NCI-H345 treated with DMSO at 0.1 percent for 48 hours (cell line): Measurements from ENCODE around the gene PLPP6.
A peak's percentile ranks its signal among the peaks of the same experiment; 100 is the strongest.

Source experiments
- DNase-seq: peaks from one replicate; lab custom pipeline; 2025; ENCODE audit not compliant: unreplicated experiment; lab: John Stamatoyannopoulos, UW

PLPP6 gene

GRCh38 chr9:4661611-4662010 lies 483 bp upstream of the PLPP6 start:
- DNase-seq, result no peak

DNA sequence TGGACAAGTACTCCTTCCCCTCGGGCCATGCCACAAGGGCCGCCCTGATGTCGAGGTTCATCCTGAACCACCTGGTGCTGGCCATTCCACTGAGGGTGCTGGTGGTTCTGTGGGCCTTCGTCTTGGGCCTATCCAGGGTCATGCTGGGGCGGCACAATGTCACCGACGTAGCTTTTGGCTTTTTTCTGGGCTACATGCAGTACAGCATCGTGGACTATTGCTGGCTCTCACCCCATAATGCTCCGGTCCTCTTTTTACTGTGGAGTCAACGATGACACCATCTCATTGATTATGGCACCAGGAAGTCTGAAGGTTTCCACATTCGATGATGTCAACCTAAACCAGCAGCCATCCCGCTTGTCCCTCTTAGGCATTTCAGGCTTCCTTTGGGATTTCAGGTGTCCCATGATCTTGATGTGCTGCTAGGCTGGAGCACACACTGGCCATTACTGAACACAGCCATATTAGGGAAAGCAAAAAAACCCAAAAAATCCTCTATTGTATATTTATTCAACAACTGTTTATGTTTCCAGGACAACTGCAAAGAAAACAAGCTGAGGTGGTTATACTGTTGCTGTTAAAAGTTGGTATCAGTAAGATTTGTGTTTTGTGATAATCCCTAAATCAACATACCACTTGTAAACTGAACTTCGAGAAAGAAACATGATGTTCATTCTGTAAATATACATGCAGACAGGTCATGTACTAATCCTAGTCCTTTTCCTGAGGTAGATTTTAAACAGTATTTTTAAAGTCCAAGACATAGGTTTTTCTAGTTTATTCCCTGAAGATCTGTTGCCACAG lies 1.1 kb downstream of the PLPP6 start:
- DNase-seq, result no peak

DNA sequence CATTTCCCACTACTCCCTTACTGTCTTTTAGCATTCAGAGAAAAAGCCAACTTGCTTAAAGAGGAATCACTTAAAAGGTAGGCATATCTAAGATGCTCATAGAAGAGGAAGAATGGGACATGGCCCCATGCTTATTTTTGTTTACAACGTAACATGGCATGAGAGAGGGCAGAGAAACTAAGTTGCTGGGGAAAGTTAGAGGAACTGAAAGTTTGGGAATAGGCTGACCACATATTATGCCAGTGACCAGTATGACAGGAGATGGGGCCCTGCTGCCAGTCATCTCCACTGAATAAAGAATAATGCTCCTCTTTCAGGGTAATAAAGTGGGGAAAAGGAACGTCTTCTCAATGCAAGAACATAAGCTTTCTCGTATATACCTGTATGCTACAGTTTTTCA lies 1.9 kb downstream of the PLPP6 start:
- DNase-seq, result no peak

GRCh38 chr9:4665357-4665756 lies 3.3 kb downstream of the PLPP6 start:
- DNase-seq, result peak; percentile 19

- peak; percentile 36 for DNase-seq
These were observed 4.1 kb downstream of the PLPP6 start, which contains the start of gene SPATA6L for GRCh38 chr9:4666042-4666699. Gene SPATA6L, minus strand, starts transcription at chr9:4666480. Its CDS starts 230 bp downstream, at chr9:4666250.

- DNase-seq, result no peak
These were observed 5.6 kb downstream of the PLPP6 start for GRCh38 chr9:4667681-4668080.

DNA sequence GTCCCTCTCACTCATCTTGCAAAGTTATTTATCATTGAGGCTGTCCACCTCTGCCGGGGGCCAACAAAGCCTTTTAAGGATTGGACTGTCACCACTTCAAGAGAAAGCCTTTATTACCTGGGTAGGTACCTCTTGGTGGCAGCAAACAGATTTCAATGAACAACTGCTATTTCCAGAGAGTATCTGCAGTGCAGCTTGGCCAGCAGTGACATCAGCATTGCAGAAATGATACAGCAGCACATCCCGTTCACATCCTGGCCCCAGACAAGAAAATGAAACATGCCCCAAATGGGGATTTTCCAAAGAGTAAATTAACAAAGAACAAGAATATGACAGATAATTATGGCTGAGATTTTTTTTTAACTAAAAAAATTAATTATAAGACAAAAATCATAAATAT lies 6.5 kb downstream of the PLPP6 start:
- DNase-seq, result no peak

- DNase-seq, result no peak
These were observed 7.8 kb downstream of the PLPP6 start for GRCh38 chr9:4669890-4670289.

- DNase-seq, result no peak
These were observed 8.5 kb downstream of the PLPP6 start for GRCh38 chr9:4670591-4670990.

GRCh38 chr9:4671737-4672136 lies 9.6 kb downstream of the PLPP6 start:
- DNase-seq, result no peak

DNA sequence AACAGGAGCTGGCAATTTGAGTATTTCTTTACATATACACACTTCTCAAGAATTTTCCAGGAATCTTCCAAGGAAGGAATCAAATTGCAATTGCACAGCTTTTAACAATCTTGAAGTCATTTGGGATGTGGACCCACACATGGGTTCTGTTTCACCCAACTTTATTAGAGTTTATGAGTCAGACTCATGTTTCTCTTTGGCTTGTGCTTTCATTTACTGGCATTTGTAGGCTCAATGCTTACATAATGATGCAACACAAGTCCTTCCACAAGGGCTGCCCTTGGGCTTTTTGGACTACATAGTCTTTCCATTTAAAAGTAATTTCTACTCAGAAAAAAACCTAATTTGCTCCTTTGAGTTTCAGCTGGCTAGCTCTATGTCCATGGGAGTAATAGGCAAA lies 12.7 kb downstream of the PLPP6 start:
- no peak for DNase-seq

- DNase-seq, result no peak
These were observed 15.3 kb downstream of the PLPP6 start for GRCh38 chr9:4677392-4677791.

DNA sequence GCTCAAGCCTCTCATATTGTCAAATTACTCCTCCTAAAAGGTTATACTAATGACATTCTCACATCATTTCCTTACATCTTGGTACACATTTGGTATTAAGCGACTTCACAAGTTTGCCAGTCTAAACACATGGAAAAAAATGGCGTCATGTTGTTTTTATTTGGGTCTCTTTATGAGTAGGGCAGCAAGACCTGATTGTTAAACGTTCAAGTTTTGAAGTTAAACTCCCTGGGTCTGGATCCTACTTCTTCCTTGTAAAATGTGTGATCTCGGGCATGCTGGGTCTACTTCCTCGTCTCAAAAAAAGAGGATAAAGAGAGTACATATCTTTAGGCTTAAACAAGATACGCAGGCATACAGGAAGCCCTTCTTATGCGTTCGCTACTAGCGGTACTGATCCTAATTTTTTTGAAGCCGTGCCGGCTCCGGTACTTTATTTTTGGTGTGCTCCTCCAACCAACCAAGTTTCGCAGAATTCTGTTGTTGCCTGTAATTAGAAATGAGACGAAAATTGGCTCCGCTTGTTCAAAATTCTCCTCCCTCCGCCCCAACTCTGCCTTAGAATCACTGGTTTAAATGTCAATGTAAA lies 16.7 kb downstream of the PLPP6 start:
- no peak for DNase-seq

- peak; percentile 85 for DNase-seq
These were observed 17.4 kb downstream of the PLPP6 start, which contains the start of gene CDC37L1 for GRCh38 chr9:4679268-4680172. Gene CDC37L1, plus strand, starts transcription at chr9:4679569. Its CDS starts 199 bp downstream, at chr9:4679768.

GRCh38 chr9:4680173-4680525 lies 18.1 kb downstream of the PLPP6 start:
- DNase-seq, result no peak

- DNase-seq, result no peak
These were observed 18.7 kb downstream of the PLPP6 start for GRCh38 chr9:4680750-4681149.

DNA sequence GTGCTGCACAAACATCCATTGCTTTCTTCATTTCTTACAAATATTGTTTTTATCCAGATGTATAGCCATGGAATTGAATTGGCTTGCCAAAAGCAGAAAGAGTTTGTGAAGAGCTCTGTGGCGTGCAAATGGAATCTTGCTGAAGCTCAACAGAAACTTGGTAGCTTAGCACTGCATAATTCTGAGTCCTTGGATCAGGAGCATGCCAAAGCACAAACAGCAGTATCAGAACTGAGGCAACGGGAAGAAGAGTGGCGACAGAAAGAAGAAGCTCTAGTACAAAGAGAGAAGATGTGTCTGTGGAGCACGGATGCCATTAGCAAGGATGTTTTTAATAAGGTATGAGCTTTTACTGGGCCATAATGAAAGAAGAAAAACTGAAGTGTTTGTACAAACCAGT lies 22.7 kb downstream of the PLPP6 start:
- no peak for DNase-seq

GRCh38 chr9:4686112-4686511 lies 24.0 kb downstream of the PLPP6 start:
- no peak for DNase-seq

DNA sequence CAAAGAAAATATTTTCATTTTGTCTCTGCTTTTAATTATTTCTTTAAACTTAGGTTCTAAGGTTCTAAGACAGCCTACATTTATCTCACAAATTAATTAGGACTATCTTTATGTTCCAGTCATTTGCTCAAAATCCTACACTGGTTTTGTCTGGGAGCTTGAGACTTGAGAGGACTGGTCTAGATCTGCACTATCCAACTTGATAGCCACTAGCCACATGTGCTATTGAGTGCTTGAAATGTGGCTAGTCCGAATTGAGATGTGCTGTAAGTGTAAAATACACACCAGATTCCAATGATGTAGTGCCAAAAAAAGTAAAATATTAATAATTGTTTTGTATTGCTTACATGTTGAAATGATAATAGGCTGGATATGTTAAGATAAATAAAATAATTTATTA lies 24.5 kb downstream of the PLPP6 start:
- DNase-seq, result no peak

DNA sequence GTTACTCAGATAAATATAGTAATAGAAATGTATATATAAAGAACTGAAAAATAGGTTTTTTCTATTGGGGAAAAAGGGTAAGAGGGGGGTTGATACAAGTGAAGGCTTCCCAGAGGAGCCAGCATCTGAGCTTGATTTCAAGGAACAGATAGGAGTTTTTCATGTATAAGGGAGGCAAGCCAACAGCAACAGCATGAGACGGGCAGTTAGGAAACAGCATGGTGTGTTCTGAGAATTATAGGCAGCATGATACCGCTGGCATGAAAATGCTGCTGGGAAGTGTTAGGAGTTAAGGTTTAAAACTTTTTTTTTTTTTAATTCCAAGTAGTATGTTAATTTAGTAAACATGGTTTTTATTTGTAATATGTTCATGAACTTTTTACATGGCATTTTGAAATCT lies 26.9 kb downstream of the PLPP6 start:
- no peak for DNase-seq

DNA sequence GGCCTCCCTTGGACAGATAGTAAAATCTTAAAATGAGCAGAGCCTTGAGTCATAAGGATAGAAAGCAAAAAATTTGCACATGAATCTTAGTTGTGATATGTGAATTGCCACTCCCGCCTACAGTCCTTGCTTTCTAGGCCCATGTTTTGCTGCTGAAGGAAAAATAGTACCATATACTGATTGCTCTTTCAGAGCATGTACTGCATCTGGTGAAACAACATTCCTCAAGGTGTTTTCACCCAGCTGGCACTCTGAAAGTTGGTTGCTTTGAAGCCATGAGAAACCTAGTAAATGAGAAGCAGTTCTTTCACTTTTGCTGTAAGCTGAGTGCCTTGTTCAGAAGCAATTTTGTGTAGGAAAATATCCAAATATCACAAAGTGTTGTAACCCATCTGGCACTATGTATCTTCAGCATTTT lies 27.6 kb downstream of the PLPP6 start:
- DNase-seq, result no peak
